Measurements from ENCODE around the gene CTAGE9.

The CTAGE9 gene

GRCh38 chr6:131744432-131745287 lies 33.8 kb upstream of the CTAGE9 start:
- no peak for TF ChIP-seq Cebpa-rat (IDR thresholded peaks at IDR 0.05)
- H3K9me3 ChIP-seq: no peaks in the 10 kb centered on the region
- peaks cover 5% of the 10 kb centered on the region; the same call in 1 of the 2 replicates for H3K4me1 ChIP-seq
- no peaks in the 10 kb centered on the region for H3K36me3 ChIP-seq
- no peaks in the 10 kb centered on the region for H3K27me3 ChIP-seq
- H4K20me1 ChIP-seq: no peaks in the 10 kb centered on the region
- H3K9ac ChIP-seq: no peak overlapping the region
- no peak overlapping the region for H3K4me2 ChIP-seq
- H3K27ac ChIP-seq: no peak overlapping the region
- H3K4me3 ChIP-seq: no peak overlapping the region

DNA sequence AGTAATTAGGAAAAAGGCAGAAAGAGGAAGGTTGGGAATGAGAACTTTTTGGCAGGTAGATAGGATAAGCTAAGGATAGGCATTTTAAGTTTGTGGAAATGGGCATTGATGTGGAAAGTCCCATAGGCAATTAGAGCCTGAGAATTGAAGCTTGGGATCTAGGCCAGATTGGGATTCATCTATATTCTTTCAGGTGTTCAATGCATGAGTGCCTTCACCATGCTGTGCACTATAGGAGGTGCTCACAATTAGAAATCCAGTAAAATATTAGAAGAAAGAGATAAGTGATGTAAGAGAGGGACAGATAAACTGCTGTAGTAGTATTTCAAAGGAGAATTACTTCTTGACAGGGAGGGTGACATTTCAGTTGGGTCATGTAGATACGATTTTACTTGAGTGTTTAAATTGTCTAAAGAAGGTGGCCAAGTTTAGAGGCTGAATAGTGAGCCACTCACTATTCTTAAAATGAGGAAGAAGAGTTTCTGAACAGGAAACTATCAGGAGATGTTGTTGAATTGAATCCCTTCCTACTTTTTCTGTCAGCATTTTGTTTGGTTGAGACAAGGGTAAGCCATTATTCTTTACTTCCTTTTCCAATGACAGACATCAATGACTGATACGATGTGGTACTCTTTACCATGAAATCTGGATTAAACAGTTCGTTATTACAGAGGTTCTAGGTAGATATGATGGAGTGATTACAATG lies 31.0 kb upstream of the CTAGE9 start:
- Histone ChIP-seq H3K27me3 (no peaks in the 10 kb centered on the region), H3K9ac (no peak overlapping the region), H3K27ac (no peak overlapping the region), H3K9me3 (no peaks in the 10 kb centered on the region), H3K4me1 (peaks cover 5% of the 10 kb centered on the region; the same call in 1 of the 2 replicates), H4K20me1 (no peaks in the 10 kb centered on the region), H3K4me2 (no peak overlapping the region), H3K4me3 (no peak overlapping the region), H3K36me3 (no peaks in the 10 kb centered on the region)
- no peak for TF ChIP-seq Cebpa-rat (IDR thresholded peaks at IDR 0.05)

DNA sequence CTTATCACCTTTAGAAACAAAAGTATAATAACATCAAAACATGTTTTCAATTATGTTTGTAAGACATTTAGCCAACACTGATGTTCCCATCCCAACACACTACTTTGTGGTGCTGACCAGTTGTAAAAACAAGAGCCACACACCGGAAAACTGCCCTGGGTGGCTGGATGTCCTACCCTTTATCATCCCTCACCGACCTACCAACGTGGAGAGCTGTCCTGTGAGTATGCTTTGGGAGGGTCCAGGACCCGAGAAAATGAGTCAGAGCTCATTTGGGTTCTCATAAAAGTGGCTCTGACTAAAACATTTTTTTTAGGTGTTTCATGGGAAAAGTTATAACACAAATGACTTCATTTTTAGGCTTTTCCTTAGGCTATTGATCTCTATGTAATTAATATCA lies 29.3 kb upstream of the CTAGE9 start:
- no peak overlapping the region for H3K9ac ChIP-seq
- H4K20me1 ChIP-seq: no peaks in the 10 kb centered on the region
- no peak overlapping the region for H3K27ac ChIP-seq
- H3K4me1 ChIP-seq: peaks cover 5% of the 10 kb centered on the region; the same call in 1 of the 2 replicates
- H3K9me3 ChIP-seq: no peaks in the 10 kb centered on the region
- H3K4me2 ChIP-seq: no peak overlapping the region
- no peak overlapping the region for H3K4me3 ChIP-seq
- H3K36me3 ChIP-seq: no peaks in the 10 kb centered on the region
- no peaks in the 10 kb centered on the region for H3K27me3 ChIP-seq
- no peak for TF ChIP-seq Cebpa-rat (IDR thresholded peaks at IDR 0.05)

DNA sequence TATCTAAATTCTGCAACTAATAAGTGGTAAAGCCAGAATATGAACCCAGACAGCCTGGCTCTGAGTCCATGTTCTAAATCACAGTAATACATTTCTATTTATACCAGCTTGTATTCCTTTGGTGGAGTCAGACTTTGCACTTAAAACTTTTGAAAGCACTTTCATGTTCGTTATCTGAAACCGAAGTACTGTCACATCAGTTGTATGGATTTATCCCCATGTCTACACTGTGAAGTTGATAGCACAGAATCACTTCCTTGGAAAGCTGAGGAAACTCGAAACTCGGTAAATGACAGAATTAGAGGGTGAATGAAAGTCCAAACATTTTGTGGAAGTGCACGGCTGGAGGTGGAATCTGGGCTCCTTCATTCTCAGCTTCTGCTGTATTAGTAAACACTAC lies 28.3 kb upstream of the CTAGE9 start:
- Histone ChIP-seq H4K20me1 (no peaks in the 10 kb centered on the region), H3K4me2 (no peak overlapping the region), H3K27ac (no peak overlapping the region), H3K9me3 (no peaks in the 10 kb centered on the region), H3K9ac (no peak overlapping the region), H3K4me3 (no peak overlapping the region), H3K4me1 (peaks cover 6% of the 10 kb centered on the region), H3K36me3 (no peaks in the 10 kb centered on the region), H3K27me3 (no peaks in the 10 kb centered on the region)
- no peak for TF ChIP-seq Cebpa-rat (IDR thresholded peaks at IDR 0.05)

- TF ChIP-seq Cebpa-rat (IDR thresholded peaks at IDR 0.05): no peak
Observed at GRCh38 chr6:131736811-131737210, 26.0 kb upstream of the CTAGE9 start.

GRCh38 chr6:131736003-131736596 lies 25.3 kb upstream of the CTAGE9 start:
- no peak overlapping the region for H3K4me2 ChIP-seq
- TF ChIP-seq Cebpa-rat (IDR thresholded peaks at IDR 0.05): no peak
- no peaks in the 10 kb centered on the region for H3K36me3 ChIP-seq
- H3K4me3 ChIP-seq: no peak overlapping the region
- no peak overlapping the region for H3K27ac ChIP-seq
- H3K9me3 ChIP-seq: no peaks in the 10 kb centered on the region
- no peak overlapping the region for H3K9ac ChIP-seq
- H4K20me1 ChIP-seq: no peaks in the 10 kb centered on the region
- peaks cover 6% of the 10 kb centered on the region; the same call in 1 of the 2 replicates for H3K4me1 ChIP-seq
- no peaks in the 10 kb centered on the region for H3K27me3 ChIP-seq

More at GRCh38 chr6:131736811-131737210, 26.0 kb upstream of the CTAGE9 start:
- Histone ChIP-seq H3K36me3 (no peaks in the 10 kb centered on the region), H3K9ac (no peak overlapping the region), H3K4me2 (no peak overlapping the region), H3K9me3 (no peaks in the 10 kb centered on the region), H3K27ac (no peak overlapping the region), H3K4me3 (no peak overlapping the region), H3K4me1 (peaks cover 7% of the 10 kb centered on the region), H4K20me1 (no peaks in the 10 kb centered on the region), H3K27me3 (no peaks in the 10 kb centered on the region)

DNA sequence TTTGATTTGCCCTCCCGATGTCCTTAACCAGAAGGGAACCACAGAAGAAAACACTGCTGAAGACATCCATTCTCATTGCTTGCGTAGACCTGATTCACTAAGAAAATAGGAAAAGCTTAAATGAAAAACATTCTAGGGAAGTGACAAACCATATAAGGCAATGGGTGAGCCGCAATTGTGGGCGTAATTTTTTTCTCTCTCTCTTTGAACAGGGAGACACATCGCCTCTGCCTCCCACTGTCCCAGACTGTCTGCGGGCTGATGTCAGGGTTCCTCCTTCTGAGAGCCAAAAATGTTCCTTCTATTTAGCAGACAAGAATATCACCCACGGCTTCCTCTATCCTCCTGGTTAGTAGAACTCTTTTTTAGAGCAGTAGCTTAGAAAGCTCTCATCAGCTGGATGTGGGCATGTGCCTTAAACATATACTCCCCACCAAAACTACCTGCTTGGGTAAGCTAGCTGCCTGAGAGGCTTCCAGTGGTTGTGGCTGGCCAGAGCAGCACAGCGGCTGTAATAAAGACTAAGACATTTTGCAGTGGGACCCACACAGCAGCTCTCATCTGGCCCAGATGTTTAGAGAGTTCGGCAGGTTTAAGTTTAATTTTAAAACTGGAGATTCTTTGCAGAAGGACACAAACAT lies 22.7 kb upstream of the CTAGE9 start:
- Histone ChIP-seq H4K20me1 (no peaks in the 10 kb centered on the region), H3K9ac (no peak overlapping the region), H3K4me1 (peaks cover 6% of the 10 kb centered on the region; the same call in 1 of the 2 replicates), H3K36me3 (no peaks in the 10 kb centered on the region), H3K27ac (no peak overlapping the region), H3K4me3 (no peak overlapping the region), H3K4me2 (no peak overlapping the region), H3K27me3 (no peaks in the 10 kb centered on the region), H3K9me3 (no peaks in the 10 kb centered on the region)
- no peak for TF ChIP-seq Cebpa-rat (IDR thresholded peaks at IDR 0.05)

DNA sequence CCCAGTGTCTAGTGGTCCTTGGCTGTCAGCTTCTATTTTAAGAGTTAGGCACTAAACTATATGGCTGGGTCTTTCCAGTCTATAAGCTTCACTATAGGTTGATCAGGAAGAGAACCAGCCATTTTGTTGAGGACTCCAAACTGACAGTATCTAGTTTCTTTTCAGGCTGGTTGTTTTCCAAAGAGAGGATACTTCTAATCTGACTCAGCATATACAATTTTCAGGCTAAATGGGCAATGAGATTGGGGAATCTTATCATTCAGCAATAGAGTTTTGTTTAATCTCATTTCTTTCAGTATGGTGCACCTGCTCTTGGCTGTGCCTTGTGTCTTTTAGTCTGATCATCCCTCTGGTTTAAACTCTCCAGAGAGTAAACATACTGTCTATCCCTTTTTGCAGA lies 20.4 kb upstream of the CTAGE9 start:
- H3K27ac ChIP-seq: no peak overlapping the region
- no peak overlapping the region for H3K4me2 ChIP-seq

GRCh38 chr6:131730264-131730663 lies 19.4 kb upstream of the CTAGE9 start:
- no peak overlapping the region for H3K27ac ChIP-seq
- 0 out of 2 replicates have a peak, but pooled peaks cover 7% of the 10 kb centered on the region for H3K9me3 ChIP-seq
- no peaks in the 10 kb centered on the region for H3K27me3 ChIP-seq
- peaks cover 6% of the 10 kb centered on the region; the same call in 1 of the 2 replicates for H3K4me1 ChIP-seq
- no peak overlapping the region for H3K4me2 ChIP-seq
- H3K9ac ChIP-seq: no peak overlapping the region
- TF ChIP-seq Cebpa-rat (IDR thresholded peaks at IDR 0.05): no peak
- H4K20me1 ChIP-seq: no peaks in the 10 kb centered on the region
- H3K4me3 ChIP-seq: no peak overlapping the region
- no peaks in the 10 kb centered on the region for H3K36me3 ChIP-seq

More for the DNA sequence above, 20.4 kb upstream of the CTAGE9 start:
- no peak overlapping the region for H3K9ac ChIP-seq
- H4K20me1 ChIP-seq: no peaks in the 10 kb centered on the region
- H3K4me1 ChIP-seq: peaks cover 6% of the 10 kb centered on the region; the same call in 1 of the 2 replicates
- H3K27me3 ChIP-seq: no peaks in the 10 kb centered on the region
- TF ChIP-seq Cebpa-rat (IDR thresholded peaks at IDR 0.05): no peak
- no peak overlapping the region for H3K4me3 ChIP-seq
- 0 out of 2 replicates have a peak, but pooled peaks cover 4% of the 10 kb centered on the region for H3K9me3 ChIP-seq
- no peaks in the 10 kb centered on the region for H3K36me3 ChIP-seq
